Measurements from ENCODE around the gene LRRC2. TPM values are rescaled to one million over a fixed set of nuclear protein-coding genes. Genes with fewer than 3 reads are reported as not detected.
"Not testable (repeated sequence)": the region's sequence is repeated elsewhere in the genome, so short reads cannot be mapped to it uniquely, and the experiment has no call there.

Gene LRRC2
- total RNA-seq, 2 donors from 2014 or later = 0.42 to 0.52 TPM

DNA sequence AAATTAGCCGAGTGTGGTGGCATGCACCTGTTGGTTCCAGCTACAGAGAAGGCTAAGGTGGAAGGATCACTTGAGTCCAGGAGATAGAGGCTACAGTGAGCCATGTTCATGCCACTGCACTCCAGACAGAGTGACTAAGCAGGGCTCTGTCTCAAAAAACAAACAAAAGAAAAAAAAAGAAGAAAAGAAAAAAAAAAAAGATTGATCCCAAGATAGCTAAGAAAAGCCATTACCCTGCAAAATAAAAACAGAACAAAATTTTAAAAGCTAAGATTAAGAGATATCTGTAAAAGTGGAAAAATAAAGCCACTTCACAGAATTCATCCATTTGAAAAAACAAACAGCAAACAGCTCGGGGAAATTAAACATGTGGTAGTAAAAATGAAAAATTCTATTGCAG, 23.8 kb downstream of the LRRC2 start:
- DNase-seq = no peak
- Mint-ChIP-seq H3K4me3 (no peak overlapping the region), H3K36me3 (ENCODE audit: low read depth) (no peaks in the 10 kb centered on the region), H3K27ac (peak overlapping the region; percentile 97), H3K4me1 (peaks cover 24% of the 10 kb centered on the region), H3K27me3 (no peaks in the 10 kb centered on the region)
- ATAC-seq = no peak
- H3K9me3 ChIP-seq (ENCODE audit: control insufficient read depth, low read length, poor library complexity, severe bottlenecking) = no peaks in the 10 kb centered on the region

DNA sequence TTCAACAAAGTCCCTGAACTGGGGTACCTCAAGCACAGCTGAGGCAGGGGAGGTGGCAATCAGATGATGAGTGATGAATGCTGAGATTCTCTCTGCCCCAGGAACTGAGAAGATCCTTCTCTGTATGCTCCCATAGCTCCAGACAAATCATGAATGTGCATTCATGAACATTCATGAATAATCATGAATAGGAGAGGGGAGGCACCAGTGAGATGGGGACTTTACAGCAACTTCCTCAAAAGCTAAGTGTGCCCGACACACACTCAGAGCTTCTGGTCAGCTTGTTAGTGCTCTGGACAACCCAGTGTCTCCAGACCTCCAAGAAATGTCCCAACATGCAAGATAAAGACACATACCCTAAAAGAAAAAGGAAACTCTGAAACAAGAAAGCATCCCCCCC, 24.3 kb downstream of the LRRC2 start:
- DNase-seq = no peak
- H3K4me1 Mint-ChIP-seq = peaks cover 24% of the 10 kb centered on the region
- H3K36me3 Mint-ChIP-seq (ENCODE audit: low read depth) = no peaks in the 10 kb centered on the region
- no peak overlapping the region for H3K4me3 Mint-ChIP-seq
- H3K27me3 Mint-ChIP-seq = no peaks in the 10 kb centered on the region
- ATAC-seq = no peak
- H3K27ac Mint-ChIP-seq = peak overlapping the region; percentile 97
- no peaks in the 10 kb centered on the region for H3K9me3 ChIP-seq (ENCODE audit: control insufficient read depth, low read length, poor library complexity, severe bottlenecking)

DNA sequence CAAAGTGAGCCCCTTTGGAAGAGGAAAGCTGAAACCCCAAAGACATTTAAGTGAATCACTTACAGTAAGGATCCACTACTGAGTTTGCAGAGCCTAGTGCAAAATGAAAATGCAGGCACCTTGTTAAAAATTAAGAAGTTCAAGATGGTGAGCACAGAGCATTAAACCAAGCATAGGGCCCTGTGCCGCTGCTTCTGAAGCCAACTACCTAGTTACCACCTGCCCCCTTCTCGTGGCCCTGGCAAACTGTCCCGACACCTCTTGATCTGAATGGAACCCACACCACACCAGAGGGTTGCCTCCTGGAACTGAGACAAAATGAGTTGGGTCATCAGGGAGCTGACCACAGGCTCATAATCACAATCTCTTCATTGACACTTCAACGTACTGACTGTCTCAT, 25.6 kb downstream of the LRRC2 start:
- no peak for DNase-seq
- no peaks in the 10 kb centered on the region for H3K9me3 ChIP-seq (ENCODE audit: control insufficient read depth, low read length, poor library complexity, severe bottlenecking)
- H3K4me3 Mint-ChIP-seq = no peak overlapping the region
- no peak for ATAC-seq
- H3K4me1 Mint-ChIP-seq = peaks cover 22% of the 10 kb centered on the region
- H3K36me3 Mint-ChIP-seq (ENCODE audit: low read depth) = no peaks in the 10 kb centered on the region
- H3K27me3 Mint-ChIP-seq = no peaks in the 10 kb centered on the region
- peak overlapping the region; percentile 97 for H3K27ac Mint-ChIP-seq

DNA sequence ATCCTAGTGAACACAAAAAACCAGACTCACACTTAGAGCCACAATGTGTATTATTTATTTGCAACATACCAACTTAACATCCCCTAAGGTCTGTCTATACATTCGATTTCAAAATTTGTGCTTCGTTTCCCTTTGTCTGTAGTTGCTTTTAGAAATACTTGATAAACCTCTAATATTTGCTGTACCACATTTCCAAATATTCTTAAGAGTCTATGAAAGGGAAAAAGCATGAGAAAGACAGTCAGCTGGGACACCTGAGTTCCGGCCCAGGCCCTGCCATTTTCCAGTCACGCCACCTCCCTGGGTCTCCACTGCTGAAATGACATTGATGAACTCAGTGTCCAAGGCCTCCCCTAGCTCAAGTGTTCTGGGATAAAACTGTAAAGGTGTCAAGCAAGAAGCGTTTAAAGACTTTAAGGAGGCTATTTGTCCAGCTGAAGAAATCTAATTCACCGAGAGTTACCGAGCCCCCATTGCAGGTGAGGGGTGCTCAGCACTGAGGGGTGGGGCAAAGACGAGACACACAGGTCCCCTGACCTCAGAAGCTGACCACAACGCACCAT, 26.6 kb downstream of the LRRC2 start:
- peak overlapping the region; percentile 97 for H3K27ac Mint-ChIP-seq
- no peaks in the 10 kb centered on the region for H3K36me3 Mint-ChIP-seq (ENCODE audit: low read depth)
- H3K9me3 ChIP-seq (ENCODE audit: control insufficient read depth, low read length, poor library complexity, severe bottlenecking) = no peaks in the 10 kb centered on the region
- peak overlapping the region; percentile 91 for H3K4me3 Mint-ChIP-seq
- H3K27me3 Mint-ChIP-seq = no peaks in the 10 kb centered on the region
- H3K4me1 Mint-ChIP-seq = peaks cover 21% of the 10 kb centered on the region
- ATAC-seq = no peak
- no peak for DNase-seq

DNA sequence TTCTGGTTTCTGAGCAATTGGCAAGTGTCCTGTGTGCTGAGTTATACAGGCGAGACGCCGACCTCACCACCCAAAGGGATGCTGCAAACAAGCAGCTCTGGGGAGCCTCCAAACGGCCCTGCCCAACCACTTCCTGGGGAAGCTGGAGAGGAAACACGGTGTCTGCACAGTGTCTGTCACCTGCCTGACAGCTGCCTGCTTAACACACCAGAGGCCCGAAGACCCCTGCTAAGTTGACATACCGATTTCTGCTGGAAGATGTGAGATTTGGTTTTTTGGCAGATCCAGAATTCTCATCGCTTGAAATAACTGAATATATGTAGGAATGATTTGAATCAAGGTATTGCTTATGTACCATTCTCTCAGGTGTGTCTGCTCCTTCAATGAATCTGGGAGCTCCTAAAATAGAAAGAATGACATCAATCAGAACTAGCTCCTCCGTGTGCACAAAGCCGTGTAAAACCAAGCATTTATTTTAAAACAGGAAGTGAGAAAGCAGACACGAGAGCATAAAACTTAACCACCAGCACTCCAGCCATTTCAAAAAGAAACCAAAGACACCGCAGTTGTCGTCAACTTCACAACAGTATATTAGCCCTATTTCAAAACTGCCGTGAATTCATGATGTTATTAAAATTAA, 27.2 kb downstream of the LRRC2 start:
- Mint-ChIP-seq H3K27me3 (no peaks in the 10 kb centered on the region), H3K4me3 (peak overlapping the region; percentile 91), H3K27ac (peak overlapping the region; percentile 97), H3K36me3 (ENCODE audit: low read depth) (no peaks in the 10 kb centered on the region), H3K4me1 (peaks cover 21% of the 10 kb centered on the region)
- DNase-seq = peak; percentile 53 to 77 (median 74)
- peak; percentile 94 for ATAC-seq
- H3K9me3 ChIP-seq (ENCODE audit: control insufficient read depth, low read length, poor library complexity, severe bottlenecking) = no peaks in the 10 kb centered on the region

DNA sequence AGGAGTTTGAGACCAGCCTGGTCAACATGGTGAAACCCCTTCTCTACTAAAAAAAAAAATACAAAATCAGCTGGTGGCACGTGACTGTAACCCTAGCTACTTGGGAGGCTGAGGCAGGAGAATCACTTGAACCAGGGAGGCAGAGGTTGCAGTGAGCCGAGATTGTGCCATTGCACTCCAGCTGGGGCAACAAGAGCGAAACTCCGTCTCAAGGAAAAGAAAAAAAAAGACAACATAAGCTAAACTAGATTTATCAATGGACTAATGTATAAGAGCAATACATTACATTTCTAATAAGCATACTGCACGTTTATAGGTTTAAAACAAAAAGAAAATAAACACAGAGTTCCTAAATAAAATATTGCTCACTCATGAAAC, 27.7 kb downstream of the LRRC2 start:
- not testable (repeated sequence) for H3K36me3 Mint-ChIP-seq (ENCODE audit: low read depth); H3K9me3 ChIP-seq (ENCODE audit: control insufficient read depth, low read length, poor library complexity, severe bottlenecking); DNase-seq; H3K27me3 Mint-ChIP-seq
- Mint-ChIP-seq H3K4me3 (peak overlapping the region; percentile 91), H3K4me1 (peaks cover 21% of the 10 kb centered on the region), H3K27ac (peak overlapping the region; percentile 97)
- ATAC-seq = peak; percentile 1

DNA sequence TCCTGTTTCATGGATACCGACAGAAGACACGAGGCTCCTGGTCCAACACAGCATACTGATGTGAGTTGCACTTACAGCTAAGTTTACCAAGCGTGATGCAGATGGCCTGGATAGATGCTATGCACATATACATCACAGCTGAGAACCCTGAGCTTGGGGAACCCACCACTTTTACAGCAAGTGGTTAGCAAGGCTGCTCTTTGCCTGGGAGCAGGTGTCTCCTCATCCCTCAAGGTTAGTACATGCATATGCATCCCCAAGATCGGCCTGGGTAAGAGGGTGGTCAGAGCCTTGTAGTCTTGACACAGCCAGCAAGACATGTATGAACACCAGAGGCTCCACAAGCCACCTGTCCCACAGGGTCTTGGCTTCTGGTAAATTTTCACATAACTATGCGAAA, 28.3 kb downstream of the LRRC2 start:
- Mint-ChIP-seq H3K27me3 (no peaks in the 10 kb centered on the region), H3K4me3 (no peak overlapping the region), H3K27ac (peak overlapping the region; percentile 97)

DNA sequence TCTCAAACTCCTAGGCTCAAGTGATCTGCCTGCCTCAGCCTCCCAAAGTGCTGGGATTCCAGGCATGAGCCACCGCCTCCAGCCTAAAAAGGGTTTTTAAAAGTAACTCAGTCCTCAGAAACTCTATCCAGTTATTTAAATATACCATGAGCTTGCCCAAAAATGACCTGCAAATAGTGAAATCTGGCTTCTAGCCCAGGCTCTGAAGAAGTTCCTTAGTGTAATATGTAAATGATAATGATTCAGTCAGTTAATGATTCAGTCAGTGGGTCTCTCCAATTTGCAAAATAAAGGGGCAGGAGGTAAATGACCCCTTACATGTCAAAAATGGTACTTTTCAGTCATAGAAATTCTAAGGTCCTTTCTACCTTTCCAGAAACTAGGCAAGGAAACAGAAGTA, 28.8 kb downstream of the LRRC2 start:
- Mint-ChIP-seq H3K4me1 (peaks cover 24% of the 10 kb centered on the region), H3K27me3 (no peaks in the 10 kb centered on the region), H3K27ac (peak overlapping the region; percentile 97), H3K4me3 (no peak overlapping the region), H3K36me3 (ENCODE audit: low read depth) (no peaks in the 10 kb centered on the region)
- DNase-seq (no peak), ATAC-seq (no peak)
- no peaks in the 10 kb centered on the region for H3K9me3 ChIP-seq (ENCODE audit: control insufficient read depth, low read length, poor library complexity, severe bottlenecking)

More for the DNA sequence above, 28.3 kb downstream of the LRRC2 start:
- no peaks in the 10 kb centered on the region for H3K9me3 ChIP-seq (ENCODE audit: control insufficient read depth, low read length, poor library complexity, severe bottlenecking)
- no peaks in the 10 kb centered on the region for H3K36me3 Mint-ChIP-seq (ENCODE audit: low read depth)
- DNase-seq = no peak
- H3K4me1 Mint-ChIP-seq = peaks cover 21% of the 10 kb centered on the region
- no peak for ATAC-seq

DNA sequence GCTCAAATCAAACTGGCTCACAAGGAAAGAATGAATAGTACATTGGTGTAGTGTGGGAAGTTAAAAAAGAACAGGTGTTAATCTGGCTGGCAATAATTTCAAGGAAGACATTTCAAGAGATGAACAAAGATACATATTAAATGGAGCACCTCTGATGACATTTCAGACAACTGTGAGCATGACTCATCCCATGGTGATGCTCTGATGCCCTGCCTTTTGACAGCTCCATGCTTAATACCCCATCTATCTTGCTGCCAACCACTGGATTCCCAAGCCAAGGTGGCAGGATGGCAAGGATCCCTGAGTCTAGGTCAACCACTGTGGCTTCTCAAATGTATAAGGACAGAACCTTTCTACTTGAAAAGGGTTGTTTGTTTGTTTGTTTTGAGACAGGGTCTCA, 29.3 kb downstream of the LRRC2 start:
- Mint-ChIP-seq H3K27ac (peak overlapping the region; percentile 97), H3K27me3 (no peaks in the 10 kb centered on the region), H3K4me1 (peaks cover 22% of the 10 kb centered on the region), H3K36me3 (ENCODE audit: low read depth) (no peaks in the 10 kb centered on the region), H3K4me3 (no peak overlapping the region)
- no peak for ATAC-seq
- no peaks in the 10 kb centered on the region for H3K9me3 ChIP-seq (ENCODE audit: control insufficient read depth, low read length, poor library complexity, severe bottlenecking)
- no peak for DNase-seq

DNA sequence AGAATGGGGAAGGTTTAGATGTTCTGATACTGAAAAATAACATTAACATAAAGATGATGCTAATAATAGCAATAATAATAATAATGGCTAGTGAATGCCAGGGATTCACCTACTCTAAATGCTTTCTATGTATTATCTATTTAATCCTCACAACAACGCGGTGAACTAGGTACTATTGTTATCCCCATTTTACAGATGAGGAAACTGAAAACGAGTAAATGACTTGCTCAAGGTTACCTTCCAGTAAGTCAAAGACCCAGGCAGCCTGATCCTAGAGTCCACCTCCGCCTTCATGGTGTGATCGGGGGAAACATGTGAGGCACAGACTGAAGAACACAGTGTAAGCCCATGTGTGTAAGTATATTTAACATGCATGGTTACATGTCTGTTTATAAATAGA, 30.4 kb downstream of the LRRC2 start:
- Mint-ChIP-seq H3K27ac (peak overlapping the region; percentile 97), H3K4me1 (peaks cover 20% of the 10 kb centered on the region), H3K36me3 (ENCODE audit: low read depth) (no peaks in the 10 kb centered on the region), H3K4me3 (no peak overlapping the region), H3K27me3 (no peaks in the 10 kb centered on the region)
- ATAC-seq = no peak
- H3K9me3 ChIP-seq (ENCODE audit: control insufficient read depth, low read length, poor library complexity, severe bottlenecking) = no peaks in the 10 kb centered on the region
- DNase-seq = no peak

DNA sequence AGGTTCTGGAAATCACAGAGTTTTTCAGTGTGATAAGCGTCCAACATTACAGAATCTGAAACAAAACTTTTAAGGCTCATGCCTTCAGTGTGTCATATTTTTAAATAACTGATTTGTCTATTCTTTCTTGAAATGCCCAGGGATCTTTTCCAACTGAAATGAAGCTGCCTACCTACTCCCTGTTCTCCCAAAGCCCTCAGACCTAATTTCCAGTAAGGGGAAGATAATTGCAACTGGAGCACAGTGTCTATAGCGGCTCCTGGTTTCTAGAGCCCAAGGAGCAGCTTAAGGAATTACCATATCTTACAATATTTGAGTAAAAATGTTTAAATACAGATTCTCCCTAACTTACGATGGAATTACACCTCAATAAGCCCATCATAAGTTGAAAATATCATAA, 33.0 kb downstream of the LRRC2 start:
- no peak overlapping the region for H3K27ac Mint-ChIP-seq
- no peaks in the 10 kb centered on the region for H3K27me3 Mint-ChIP-seq

DNA sequence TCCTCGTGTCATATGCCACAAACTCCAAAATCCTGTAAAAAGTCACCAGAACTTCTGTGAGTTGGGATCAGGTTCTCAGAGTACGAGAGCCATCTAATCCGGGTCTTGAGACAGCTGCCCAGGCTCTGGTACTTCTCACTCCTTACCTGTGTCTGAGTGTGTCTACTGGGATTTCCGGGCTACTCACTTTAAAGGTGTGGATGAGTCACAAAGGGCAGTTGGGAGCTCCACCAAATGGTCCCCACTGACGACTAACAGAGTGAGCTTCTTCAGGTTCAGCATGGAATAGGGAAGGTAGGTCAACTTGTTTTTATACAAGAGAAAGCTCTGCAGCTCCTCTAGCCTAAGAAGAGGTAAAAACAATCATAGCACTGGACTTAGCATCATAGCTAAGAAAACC, 38.9 kb downstream of the LRRC2 start:
- Mint-ChIP-seq H3K27me3 (no peaks in the 10 kb centered on the region), H3K4me3 (no peak overlapping the region), H3K36me3 (ENCODE audit: low read depth) (no peaks in the 10 kb centered on the region), H3K4me1 (peaks cover 2% of the 10 kb centered on the region), H3K27ac (no peak overlapping the region)
- DNase-seq (no peak), ATAC-seq (no peak)
- no peaks in the 10 kb centered on the region for H3K9me3 ChIP-seq (ENCODE audit: control insufficient read depth, low read length, poor library complexity, severe bottlenecking)

More for the DNA sequence above, 33.0 kb downstream of the LRRC2 start:
- no peak overlapping the region for H3K4me3 Mint-ChIP-seq
- DNase-seq = no peak
- no peaks in the 10 kb centered on the region for H3K36me3 Mint-ChIP-seq (ENCODE audit: low read depth)
- H3K4me1 Mint-ChIP-seq = peaks cover 9% of the 10 kb centered on the region
- H3K9me3 ChIP-seq (ENCODE audit: control insufficient read depth, low read length, poor library complexity, severe bottlenecking) = no peaks in the 10 kb centered on the region
- no peak for ATAC-seq

DNA sequence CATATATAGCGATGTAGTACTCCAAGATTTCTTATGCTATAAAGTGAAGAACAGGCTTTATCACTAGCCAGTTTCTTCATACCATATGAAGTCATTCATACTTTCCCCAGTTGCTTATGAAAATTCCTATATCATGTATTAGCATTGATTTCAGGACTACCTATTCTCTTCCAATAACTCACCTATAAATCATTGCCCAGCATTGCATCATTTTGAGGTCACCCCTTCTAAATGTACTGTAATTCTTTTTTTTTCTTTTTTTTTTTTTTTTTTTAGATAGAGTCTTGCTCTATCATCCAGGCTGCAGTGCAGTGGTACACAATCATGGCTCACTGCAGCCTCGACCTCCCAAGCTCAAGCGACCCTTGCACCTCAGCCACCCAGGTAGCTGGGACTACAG, 41.3 kb downstream of the LRRC2 start:
- H3K9me3 ChIP-seq (ENCODE audit: control insufficient read depth, low read length, poor library complexity, severe bottlenecking) = no peaks in the 10 kb centered on the region
- DNase-seq (no peak), ATAC-seq (no peak)
- Mint-ChIP-seq H3K4me1 (peaks cover 2% of the 10 kb centered on the region), H3K27ac (no peak overlapping the region), H3K27me3 (no peaks in the 10 kb centered on the region), H3K4me3 (no peak overlapping the region), H3K36me3 (ENCODE audit: low read depth) (no peaks in the 10 kb centered on the region)

DNA sequence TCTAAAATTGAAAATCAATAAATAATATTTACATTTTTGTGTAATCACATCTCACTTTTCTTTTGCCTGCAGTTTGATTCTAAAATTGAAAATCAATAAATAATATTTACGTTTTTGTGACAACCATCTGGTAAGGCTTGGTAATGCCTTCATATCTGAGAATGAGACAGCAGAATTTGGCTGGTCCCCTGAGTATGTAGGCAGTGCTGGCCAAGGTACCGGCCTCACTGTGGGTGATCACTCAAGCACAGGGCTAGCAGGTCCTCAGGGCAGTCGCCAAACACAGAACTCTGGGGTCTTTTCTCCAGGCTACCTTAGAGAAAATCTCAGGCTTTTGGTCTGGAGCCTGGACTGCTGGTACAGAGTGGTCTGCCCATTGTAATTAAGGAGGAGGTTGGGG, 42.1 kb downstream of the LRRC2 start:
- Mint-ChIP-seq H3K4me1 (peaks cover 2% of the 10 kb centered on the region), H3K4me3 (no peak overlapping the region), H3K36me3 (ENCODE audit: low read depth) (no peaks in the 10 kb centered on the region), H3K27me3 (no peaks in the 10 kb centered on the region), H3K27ac (no peak overlapping the region)
- DNase-seq = no peak
- ATAC-seq = no peak
- no peaks in the 10 kb centered on the region for H3K9me3 ChIP-seq (ENCODE audit: control insufficient read depth, low read length, poor library complexity, severe bottlenecking)
